ENCODE data around the gene BMF. TPM values are rescaled to one million over a fixed set of nuclear protein-coding genes. Genes with fewer than 3 reads are reported as not detected.

BMF gene
- total and polyA plus RNA-seq, 4 donors = 0.63 to 10.2 (median 4.0) TPM

DNA sequence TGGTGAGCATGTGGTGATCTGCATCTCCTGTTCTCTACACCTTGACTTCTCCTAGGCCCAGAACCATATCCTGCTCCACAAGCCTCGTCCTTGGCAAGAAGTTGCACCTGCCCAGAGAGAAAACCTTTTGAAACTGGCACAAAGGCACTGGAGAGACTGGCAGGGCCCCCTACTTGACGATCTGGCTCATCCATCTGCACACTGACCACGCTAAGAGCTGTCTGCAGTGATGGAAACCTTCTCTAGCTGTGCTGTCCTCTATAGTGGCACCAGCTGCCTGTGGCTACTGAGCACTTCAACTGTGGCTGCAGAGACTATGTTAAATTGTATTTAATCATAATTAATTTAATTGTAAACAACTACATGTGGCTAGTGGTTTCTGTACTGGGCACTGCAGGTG, 43.5 kb downstream of the BMF start:
- H3K27ac ChIP-seq (ENCODE audit: low read depth in 1 of 2, low read length in 2 of 2) = no peak overlapping the region
- H3K27me3 ChIP-seq (ENCODE audit: control insufficient read depth in 4 of 4, insufficient read depth in 4 of 4, low read length in 3 of 4) = no peaks in the 10 kb centered on the region
- peaks cover 9 to 19% (median 16%) of the 10 kb centered on the region in 4 donors for H3K4me1 ChIP-seq (ENCODE audit: control insufficient read depth in 4 of 4, insufficient read depth in 4 of 4, low read length in 3 of 4)
- H3K36me3 ChIP-seq (ENCODE audit: control insufficient read depth in 4 of 4, insufficient read depth in 3 of 4, low read depth in 1 of 4, low read length in 3 of 4) = no peaks in the 10 kb centered on the region
- H3K4me3 ChIP-seq (ENCODE audit: low read depth in 1 of 3, low read length in 3 of 3) = no peak overlapping the region
- H3K9me3 ChIP-seq (ENCODE audit: control insufficient read depth in 4 of 4, low read length in 3 of 4) = no peaks in the 10 kb centered on the region
- TF ChIP-seq, protein P1, sequence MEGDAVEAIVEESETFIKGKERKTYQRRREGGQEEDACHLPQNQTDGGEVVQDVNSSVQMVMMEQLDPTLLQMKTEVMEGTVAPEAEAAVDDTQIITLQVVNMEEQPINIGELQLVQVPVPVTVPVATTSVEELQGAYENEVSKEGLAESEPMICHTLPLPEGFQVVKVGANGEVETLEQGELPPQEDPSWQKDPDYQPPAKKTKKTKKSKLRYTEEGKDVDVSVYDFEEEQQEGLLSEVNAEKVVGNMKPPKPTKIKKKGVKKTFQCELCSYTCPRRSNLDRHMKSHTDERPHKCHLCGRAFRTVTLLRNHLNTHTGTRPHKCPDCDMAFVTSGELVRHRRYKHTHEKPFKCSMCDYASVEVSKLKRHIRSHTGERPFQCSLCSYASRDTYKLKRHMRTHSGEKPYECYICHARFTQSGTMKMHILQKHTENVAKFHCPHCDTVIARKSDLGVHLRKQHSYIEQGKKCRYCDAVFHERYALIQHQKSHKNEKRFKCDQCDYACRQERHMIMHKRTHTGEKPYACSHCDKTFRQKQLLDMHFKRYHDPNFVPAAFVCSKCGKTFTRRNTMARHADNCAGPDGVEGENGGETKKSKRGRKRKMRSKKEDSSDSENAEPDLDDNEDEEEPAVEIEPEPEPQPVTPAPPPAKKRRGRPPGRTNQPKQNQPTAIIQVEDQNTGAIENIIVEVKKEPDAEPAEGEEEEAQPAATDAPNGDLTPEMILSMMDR (IDR thresholded peaks at IDR 0.05; ENCODE audit: low read depth, low read length, missing input control) = no peak
- no peak for TF ChIP-seq HNF4G (IDR thresholded peaks at IDR 0.05)
- TF ChIP-seq NR2F2 (IDR thresholded peaks at IDR 0.05) = no peak
- TF ChIP-seq, protein P2, sequence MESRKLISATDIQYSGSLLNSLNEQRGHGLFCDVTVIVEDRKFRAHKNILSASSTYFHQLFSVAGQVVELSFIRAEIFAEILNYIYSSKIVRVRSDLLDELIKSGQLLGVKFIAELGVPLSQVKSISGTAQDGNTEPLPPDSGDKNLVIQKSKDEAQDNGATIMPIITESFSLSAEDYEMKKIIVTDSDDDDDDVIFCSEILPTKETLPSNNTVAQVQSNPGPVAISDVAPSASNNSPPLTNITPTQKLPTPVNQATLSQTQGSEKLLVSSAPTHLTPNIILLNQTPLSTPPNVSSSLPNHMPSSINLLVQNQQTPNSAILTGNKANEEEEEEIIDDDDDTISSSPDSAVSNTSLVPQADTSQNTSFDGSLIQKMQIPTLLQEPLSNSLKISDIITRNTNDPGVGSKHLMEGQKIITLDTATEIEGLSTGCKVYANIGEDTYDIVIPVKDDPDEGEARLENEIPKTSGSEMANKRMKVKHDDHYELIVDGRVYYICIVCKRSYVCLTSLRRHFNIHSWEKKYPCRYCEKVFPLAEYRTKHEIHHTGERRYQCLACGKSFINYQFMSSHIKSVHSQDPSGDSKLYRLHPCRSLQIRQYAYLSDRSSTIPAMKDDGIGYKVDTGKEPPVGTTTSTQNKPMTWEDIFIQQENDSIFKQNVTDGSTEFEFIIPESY (IDR thresholded peaks at IDR 0.05) = no peak
- no peak for TF ChIP-seq EGR1 (IDR thresholded peaks at IDR 0.05; ENCODE audit: low read depth in 2 of 2)
- no peak overlapping the region for H3K9ac ChIP-seq (ENCODE audit: low read depth in 1 of 2, low read length in 2 of 2)
- WGBS = 94% methylated on average over 3 of the region's 3 CpGs
- no peak for DNase-seq (ENCODE audit: low spot score)

DNA sequence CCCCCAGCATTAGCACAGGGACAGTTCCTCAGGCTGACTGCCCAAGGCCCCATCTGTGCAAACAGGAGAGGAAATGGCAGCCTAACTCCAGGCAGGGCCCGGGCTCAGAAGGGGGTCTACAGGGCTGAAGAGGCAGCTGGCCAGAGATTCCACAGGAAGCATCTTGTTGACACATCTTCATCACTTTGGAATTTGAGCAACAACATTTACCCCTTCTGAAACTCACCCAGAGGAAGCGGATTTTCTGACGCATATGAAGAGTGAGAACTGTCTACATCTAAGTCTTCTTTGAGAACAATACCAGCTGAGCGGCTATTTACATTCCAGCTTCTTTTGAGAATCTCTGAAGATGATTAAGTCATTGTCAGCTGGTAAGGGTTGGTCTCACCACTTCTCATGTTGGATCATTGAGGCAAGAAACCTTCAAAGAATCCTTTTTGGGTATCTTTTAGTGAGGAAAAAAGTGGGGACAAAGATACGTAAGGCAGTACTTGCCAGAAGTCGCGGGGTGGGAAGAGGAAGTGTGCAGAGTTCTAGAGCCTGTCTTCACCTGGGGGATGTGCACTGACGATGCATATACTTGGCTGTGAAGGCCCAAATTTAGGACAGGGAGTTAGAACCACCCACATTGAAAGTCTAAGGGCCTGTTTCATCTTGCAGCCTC, 44.3 kb downstream of the BMF start:
- Histone ChIP-seq H3K9ac (ENCODE audit: low read depth in 1 of 2, low read length in 2 of 2) (no peak overlapping the region), H3K9me3 (ENCODE audit: control insufficient read depth in 4 of 4, low read length in 3 of 4) (no peaks in the 10 kb centered on the region), H3K27ac (ENCODE audit: low read depth in 1 of 2, low read length in 2 of 2) (no peak overlapping the region), H3K27me3 (ENCODE audit: control insufficient read depth in 4 of 4, insufficient read depth in 4 of 4, low read length in 3 of 4) (no peaks in the 10 kb centered on the region), H3K36me3 (ENCODE audit: control insufficient read depth in 4 of 4, insufficient read depth in 3 of 4, low read depth in 1 of 4, low read length in 3 of 4) (no peaks in the 10 kb centered on the region), H3K4me3 (ENCODE audit: low read depth in 1 of 3, low read length in 3 of 3) (no peak overlapping the region), H3K4me1 (ENCODE audit: control insufficient read depth in 4 of 4, insufficient read depth in 4 of 4, low read length in 3 of 4) (peaks cover 4 to 13% (median 8%) of the 10 kb centered on the region in 4 donors)
- no peak for TF ChIP-seq HNF4A (conservative IDR thresholded peaks at IDR 0.05)
- no peak for TF ChIP-seq TAF1 (conservative IDR thresholded peaks at IDR 0.05)
- no peak for TF ChIP-seq NR2F2 (IDR thresholded peaks at IDR 0.05)
- no peak for TF ChIP-seq FOXA1 (IDR thresholded peaks at IDR 0.05)
- no peak for TF ChIP-seq SP1 (IDR thresholded peaks at IDR 0.05)
- TF ChIP-seq YY1 (IDR thresholded peaks at IDR 0.05) = no peak
- no peak for TF ChIP-seq HNF4G (IDR thresholded peaks at IDR 0.05)
- TF ChIP-seq JUND (IDR thresholded peaks at IDR 0.05) = no peak
- no peak for TF ChIP-seq GABPA (IDR thresholded peaks at IDR 0.05 in 1 of 2, conservative IDR thresholded peaks at IDR 0.05 in 1 of 2)
- TF ChIP-seq, protein P3, sequence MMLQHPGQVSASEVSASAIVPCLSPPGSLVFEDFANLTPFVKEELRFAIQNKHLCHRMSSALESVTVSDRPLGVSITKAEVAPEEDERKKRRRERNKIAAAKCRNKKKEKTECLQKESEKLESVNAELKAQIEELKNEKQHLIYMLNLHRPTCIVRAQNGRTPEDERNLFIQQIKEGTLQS (IDR thresholded peaks at IDR 0.05) = no peak
- TF ChIP-seq, protein P4, sequence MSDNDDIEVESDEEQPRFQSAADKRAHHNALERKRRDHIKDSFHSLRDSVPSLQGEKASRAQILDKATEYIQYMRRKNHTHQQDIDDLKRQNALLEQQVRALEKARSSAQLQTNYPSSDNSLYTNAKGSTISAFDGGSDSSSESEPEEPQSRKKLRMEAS (IDR thresholded peaks at IDR 0.05) = no peak
- TF ChIP-seq, protein P5, sequence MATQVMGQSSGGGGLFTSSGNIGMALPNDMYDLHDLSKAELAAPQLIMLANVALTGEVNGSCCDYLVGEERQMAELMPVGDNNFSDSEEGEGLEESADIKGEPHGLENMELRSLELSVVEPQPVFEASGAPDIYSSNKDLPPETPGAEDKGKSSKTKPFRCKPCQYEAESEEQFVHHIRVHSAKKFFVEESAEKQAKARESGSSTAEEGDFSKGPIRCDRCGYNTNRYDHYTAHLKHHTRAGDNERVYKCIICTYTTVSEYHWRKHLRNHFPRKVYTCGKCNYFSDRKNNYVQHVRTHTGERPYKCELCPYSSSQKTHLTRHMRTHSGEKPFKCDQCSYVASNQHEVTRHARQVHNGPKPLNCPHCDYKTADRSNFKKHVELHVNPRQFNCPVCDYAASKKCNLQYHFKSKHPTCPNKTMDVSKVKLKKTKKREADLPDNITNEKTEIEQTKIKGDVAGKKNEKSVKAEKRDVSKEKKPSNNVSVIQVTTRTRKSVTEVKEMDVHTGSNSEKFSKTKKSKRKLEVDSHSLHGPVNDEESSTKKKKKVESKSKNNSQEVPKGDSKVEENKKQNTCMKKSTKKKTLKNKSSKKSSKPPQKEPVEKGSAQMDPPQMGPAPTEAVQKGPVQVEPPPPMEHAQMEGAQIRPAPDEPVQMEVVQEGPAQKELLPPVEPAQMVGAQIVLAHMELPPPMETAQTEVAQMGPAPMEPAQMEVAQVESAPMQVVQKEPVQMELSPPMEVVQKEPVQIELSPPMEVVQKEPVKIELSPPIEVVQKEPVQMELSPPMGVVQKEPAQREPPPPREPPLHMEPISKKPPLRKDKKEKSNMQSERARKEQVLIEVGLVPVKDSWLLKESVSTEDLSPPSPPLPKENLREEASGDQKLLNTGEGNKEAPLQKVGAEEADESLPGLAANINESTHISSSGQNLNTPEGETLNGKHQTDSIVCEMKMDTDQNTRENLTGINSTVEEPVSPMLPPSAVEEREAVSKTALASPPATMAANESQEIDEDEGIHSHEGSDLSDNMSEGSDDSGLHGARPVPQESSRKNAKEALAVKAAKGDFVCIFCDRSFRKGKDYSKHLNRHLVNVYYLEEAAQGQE (IDR thresholded peaks at IDR 0.05) = no peak
- TF ChIP-seq RAD21 (IDR thresholded peaks at IDR 0.05) = no peak
- TF ChIP-seq, protein P1 (IDR thresholded peaks at IDR 0.05; ENCODE audit: low read depth, low read length, missing input control) = no peak
- TF ChIP-seq, protein P2 (IDR thresholded peaks at IDR 0.05) = no peak
- no peak for TF ChIP-seq RXRA (IDR thresholded peaks at IDR 0.05)
- no peak for TF ChIP-seq FOXA2 (IDR thresholded peaks at IDR 0.05)
- no peak for TF ChIP-seq EGR1 (IDR thresholded peaks at IDR 0.05; ENCODE audit: low read depth in 2 of 2)
- 91% methylated on average over 8 of the region's 8 CpGs for WGBS
- no peak for DNase-seq (ENCODE audit: low spot score)
